Stimulated activated CD4-positive, alpha-beta T cell treated with anti-CD3 and anti-CD28 coated beads, Interleukin-2, amount 100 ng/mL, for 24 hours (primary cell): ENCODE results near the gene PIGT.

Source experiments
- DNase-seq, 2 donors: peaks; one replicate each; pipeline ENCODE4 v3.0.0-alpha.2; 2020

Gene PIGT

DNA sequence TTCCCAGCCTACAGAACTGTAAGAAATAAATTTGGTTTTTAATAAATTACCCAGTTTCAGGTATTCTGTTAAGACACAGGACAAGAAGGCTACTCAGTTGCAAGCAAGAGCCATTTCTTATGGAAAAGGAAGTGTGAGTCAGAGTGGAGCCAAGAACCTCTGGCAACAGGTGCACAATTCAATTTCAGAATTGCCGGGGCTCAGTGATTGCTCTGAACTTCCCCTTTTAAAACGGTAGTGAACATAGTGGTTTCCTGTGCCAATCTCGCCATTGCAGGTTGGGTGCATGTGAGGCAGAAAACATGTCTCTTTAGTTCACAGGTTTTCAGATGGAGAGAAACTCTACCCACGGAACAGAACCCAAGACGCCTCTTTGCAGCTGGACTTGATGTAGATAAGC lies 16.4 kb downstream of the PIGT start:
- no peak for DNase-seq

DNA sequence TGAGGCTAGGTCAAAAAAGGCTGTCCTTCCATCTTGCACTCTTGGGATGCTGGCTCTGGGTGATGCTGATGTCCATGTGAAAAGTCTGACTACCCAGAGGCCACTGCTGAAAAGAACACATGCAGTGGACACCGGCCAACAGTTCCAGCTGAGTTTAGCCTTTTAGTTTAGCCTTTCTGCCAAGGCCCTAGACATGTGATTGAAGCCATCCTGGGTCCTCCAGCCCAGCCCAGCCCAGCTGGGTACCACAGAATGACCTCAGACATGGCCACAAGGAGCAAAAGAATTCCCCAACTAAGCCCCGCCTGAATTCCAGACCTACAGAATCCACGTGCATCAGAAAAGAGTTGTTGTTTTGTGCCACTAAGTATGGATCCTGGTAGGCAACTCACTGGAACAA lies 17.4 kb downstream of the PIGT start:
- DNase-seq = no peak

DNA sequence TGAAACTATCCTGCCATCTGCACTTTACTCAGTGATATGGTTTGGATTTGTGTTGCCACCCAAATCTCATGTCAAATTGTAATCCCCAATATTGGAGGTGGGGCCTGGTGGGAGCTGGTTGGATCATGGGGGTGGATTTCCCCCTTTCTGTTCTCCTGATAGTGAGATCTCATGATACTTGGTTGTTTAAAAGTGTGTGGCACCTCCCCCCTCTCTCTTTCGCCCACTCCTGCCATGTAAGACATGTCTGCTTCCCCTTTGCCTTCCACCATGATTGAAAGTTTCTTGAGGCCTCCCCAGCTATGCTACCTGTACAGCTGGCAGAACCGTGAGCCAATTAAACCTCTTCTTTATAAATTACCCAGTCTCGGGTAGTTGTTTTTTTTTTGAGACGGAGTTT lies 18.0 kb downstream of the PIGT start:
- no peak for DNase-seq

DNA sequence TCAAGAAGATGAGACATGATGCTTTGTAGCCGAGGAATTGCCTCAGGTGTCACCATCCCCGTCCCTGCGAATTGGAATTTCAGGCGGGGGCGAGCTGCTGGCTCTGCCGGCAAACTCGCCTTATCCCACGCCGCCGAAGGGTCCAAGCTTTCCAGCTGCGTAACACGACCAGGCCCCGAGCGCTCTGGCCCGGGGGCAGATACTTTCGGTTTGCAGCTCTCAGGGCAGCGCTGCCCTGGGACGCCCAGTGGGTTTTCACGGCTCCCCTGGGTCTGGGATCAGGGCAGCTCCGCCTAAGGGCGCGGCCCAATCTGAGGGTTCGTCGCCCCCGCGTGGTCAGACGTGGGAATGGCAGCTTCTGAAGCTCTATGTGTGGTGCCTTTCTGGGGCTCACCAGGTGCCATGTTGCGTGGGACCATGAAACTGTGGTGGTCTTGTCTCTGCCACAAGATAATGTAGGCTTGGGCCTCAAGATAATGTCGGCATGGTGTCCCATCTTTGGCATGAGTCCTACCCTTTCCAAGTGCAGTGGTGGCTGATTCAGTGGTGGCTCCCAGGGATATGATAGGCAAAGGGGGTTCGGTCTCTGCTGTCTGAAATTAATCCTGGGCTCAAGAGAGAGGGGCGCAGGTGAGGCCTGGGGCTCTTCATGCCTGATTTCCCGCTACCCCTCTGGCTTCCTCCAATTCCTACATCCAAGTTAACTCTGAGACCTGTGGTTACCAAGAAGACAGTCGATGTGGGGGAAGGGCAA lies 21.0 kb downstream of the PIGT start:
- DNase-seq = peak; percentile 89 to 91

DNA sequence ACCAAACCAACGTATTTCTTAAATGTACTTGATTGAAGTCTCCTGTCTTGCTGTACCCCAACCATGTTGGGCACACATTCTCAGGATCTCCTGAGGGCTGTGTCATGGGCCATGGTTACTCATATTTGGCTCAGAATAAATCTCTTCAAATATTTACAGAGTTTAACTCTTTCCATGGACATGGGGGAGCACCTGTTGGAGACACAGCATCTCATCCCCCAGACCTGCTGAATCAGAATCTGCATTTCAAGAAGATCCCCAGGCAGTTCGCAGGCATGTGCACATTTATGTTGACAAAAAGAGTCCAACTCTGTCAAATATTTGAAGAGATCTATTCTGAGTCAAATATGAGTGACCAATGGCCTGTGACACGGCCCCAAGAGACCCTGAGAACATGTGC lies 24.5 kb downstream of the PIGT start:
- no peak for DNase-seq

DNA sequence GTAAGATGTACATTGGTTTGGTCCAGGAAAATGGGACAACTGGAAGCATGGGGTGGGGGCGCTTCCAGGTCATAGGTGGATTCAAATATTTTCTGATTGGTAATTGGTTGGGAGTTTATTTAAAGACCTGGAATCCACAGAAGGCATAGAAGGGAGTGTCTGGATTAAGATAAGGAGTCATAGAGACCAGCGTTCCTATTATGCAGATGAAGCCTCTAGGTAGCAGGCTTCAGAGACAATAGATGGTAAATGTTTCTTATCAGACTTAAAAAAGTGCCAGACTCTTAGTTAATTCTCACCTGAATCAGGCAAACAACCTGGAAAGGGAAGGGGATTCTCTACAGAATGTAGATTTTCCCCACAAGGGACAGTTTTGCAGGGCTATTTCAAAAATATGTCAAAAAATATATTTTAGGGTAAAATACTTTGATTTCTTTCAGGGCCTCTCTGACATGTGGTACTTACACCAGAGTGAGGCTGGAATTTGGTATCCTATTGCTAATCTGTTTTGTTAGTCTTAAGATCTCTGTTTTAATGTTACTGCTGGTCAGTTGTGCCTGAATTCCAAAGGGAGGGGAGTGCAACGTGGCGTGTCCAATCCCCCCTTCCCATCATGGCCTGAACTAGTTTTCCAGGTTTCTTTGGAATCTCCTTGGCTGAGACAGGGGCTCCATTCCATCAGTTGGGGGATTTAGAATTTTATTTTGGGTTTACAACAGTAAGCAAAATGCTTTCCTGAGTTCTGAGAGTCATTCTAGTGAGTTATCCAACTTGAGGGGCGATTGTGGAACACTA lies 25.1 kb downstream of the PIGT start:
- DNase-seq = no peak

DNA sequence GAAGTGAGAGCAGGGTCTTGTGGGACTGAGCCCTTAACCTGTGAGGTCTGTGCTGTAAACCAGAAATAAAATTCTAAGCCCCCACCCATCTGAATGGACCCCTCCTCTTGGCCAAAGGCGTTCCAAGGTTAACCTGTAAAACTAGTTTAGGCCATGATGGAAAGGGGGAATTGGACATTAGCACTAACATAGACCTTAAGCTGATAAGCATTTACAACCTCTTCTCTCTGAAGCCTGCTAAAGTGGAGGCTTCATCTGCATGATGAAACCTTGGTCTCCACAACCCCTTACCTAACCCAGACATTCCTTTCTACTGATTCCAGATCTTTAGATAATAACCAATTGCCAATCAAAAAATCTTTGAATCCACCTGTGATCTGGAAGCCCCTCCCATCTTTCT lies 25.8 kb downstream of the PIGT start:
- no peak for DNase-seq

DNA sequence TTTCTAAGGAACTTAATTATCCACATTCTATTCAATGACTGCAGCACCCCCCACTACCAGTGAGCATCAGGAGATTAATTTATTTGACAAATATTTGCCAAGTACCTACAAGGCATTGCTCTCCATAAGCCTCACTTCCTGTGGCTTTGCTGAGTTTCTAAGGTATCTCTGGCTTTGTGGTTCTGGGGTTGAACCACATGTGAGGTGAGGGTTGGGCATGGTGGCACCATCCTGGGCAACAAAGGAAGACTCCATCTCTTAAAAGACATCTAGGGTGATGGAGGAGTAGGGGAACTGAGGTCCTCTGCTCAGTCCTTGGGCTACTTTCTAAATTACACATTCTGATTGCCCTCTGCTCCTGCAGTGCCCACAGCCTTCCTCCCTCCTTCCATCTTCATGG lies 28.1 kb downstream of the PIGT start:
- no peak for DNase-seq

DNA sequence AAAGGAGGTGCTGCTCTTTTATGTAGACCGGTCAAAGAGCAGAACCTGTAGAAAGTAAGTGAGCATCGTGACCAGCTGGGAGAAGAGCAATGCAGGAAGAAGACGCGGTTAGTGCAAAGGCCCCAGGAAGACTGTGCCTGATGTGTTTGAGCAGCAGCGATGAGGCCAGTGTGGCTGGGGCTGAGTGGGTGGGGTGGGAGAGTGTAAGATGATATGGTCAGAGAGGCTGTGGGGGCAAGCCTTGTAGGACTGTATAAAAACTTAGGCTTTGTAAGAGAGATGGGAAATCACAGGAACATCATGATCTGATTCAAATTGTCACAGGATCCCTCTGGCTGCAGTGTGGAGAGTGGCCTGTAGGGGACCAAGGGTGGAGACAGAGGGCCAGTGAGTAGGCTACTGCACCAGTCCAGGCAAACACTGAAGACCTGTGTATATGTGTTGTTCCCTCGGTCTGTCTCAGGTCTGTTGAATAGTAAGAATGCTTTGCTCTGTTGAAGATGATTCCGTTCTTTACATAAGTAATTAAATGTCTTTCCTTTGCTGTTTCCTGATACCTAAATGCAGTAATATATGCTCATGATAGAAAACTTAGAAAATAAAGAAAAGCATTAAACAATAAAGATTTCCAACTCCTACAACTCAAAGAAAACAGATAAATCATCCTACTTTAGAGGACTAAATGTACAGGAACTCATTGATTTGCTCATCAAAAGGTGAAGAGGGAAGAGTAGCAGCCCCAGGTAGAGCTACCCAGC lies 30.0 kb downstream of the PIGT start:
- DNase-seq = peak; percentile 48 to 55

DNA sequence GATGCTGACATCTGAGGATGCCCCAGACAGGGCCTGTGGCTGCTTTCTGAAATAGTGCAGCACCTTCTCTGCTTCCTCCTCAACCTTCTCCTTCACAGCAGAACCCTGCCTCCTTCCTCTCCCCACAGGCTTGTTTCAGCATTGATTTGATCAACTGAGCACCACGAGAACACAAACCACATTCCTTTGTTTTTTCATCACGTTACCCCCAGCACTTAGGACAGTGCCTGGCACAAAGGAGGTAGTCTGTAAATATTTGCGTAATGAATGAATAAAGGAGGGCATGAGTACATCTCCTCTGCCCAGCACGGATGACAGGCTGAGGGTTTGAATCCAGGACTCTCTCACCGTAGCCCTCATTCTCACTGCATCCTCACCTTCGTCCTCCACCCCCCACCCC lies 32.3 kb downstream of the PIGT start:
- DNase-seq = no peak

DNA sequence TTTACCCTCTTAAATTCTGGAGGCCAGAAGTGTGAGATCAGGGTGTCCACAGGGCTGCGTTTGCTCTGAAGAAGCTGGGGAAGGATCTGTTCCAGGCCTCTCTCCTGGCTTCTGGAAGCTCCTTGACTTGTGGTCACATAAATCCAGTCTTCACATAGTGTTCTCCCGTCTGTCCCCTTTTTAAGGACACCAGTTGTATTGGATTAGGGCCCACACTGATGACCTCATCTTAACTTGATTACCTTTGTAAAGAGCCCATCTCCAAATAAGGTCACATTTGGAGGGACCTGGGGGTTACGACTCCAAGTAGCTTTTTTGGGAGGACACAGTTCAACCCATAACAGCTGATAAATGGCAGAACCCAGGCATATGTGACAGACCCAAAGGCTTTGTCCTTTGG lies 33.6 kb downstream of the PIGT start:
- no peak for DNase-seq

DNA sequence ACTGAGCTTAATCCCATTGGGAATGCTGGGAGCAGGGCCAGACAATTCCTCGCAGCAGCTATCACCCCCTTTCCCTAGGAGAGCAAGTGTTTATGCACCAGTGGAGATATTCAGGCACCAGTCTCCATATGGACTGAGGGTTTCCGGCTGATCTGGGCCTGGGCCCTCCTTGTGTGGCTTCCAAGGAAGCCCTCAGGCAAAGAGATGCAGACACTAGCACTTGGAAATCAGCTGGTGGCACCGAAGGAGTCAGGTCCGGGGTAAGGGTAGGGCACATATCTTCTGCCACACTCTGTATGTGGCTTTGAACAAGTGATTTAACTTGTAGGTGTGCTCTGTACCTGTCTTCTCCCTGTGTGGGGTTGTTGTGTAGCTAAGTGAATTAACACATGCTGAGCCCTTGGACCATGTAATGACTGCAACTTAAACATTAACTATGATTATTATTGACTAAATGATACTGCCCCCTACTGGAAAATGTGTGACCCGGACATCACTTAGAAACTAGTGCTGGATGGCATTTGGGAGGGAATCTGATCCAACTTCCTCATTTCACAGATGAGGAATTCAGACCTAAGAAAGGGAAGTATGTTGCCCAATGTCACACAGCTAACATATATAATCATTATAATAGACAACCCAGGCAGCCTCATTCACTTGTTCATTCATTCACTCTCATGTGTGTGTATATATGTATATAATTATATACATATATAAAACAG lies 34.3 kb downstream of the PIGT start:
- DNase-seq = no peak

DNA sequence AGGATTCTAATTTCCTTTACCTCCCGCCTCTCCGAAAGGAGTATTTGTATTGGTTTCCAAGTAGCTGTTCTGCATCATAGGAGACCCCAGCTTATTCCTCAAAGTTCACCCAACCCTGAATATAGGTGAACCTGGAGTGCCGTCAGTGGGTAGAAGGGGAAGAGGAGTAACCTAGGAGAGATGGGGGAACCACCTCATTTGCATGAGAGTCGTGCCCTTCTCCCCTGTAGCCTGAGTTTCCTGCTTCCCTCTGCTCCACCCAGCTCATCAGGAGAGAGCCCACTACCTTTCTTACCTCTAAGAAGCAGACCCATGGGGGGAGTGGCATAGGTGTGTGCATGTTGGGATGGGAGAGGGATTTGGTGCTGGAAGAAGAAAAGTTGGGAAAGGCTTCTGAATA lies 36.3 kb downstream of the PIGT start:
- DNase-seq = no peak

DNA sequence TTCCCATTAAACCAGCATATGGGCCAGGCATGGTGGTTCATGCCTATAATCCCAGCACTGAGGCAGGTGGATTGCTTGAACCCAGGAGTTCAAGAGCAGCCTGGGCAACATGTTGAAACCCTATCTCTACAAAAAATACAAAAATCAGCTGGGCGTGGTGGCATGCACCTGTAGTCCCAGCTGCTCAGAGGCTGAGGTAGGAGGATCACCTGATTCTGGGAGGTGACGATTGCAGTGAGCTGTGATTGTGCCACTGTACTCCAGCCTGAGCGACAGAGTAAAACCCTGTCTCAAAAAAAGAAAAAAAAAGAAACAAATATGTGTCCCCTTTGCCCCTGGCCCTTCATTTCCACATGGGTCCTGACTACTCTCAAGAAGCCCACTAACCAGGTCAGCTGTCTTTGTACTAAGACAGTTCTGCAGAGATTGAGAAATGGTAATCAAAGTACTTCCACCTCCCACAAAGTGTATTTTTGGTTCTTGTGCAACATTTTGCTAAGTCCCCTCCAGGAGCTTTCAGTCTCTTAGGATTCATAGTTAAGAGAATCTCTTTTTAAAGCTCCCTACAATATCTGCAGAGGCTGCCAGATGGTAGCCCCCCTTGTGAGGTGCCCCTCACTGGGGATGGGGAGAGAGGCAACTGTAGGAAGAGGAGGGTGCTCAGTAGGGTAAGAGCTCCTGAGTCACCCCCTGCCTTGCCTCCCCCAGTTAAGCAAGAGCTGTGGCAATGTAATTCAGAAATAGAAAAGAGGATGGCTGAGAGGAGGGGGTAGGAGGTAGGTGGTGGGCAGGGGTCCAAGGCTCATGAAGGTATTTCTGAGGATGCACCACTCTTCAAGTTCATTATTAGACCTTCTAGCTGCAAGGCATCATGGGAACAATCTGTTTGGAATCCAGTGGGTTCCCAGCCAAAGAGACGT lies 37.1 kb downstream of the PIGT start:
- no peak for DNase-seq

DNA sequence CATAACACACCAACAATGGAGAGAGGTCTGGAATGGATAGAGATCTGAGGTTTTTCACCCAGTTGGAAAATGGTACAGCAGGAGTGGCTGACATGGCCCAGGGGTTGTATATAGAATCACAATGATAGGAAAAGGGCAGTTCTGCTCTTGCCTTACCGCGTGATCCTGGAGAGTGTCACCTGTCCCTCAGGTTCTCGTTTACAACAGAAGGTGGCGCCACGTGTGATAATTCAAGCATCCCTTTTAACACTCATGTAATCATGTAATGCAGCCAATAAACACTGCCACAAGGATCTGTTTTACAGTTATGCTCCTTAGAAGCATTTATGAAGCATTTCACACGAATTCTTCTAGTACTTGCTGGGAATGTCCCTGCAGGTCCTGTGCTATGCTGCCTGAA lies 40.7 kb downstream of the PIGT start:
- DNase-seq = peak; percentile 24 to 47

DNA sequence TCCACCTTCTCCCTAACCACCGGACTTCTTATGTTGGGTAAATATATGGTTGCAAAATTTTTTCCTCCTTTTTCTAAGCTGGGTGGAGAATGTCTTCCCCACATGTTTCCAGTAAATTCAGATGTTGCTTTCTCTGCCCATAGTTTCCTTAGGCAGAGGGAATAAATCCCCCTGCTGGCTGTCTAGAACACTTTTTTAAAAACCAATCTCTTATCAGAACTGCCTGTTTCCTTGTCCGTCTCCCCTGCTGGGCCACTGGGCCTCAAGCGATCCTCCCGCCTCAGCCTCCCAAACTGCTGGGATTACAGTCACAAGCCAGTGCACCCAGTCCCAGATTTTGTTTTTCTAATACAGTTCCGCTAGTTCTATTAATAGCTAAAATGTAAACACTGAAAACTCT lies 43.7 kb downstream of the PIGT start:
- DNase-seq = no peak

DNA sequence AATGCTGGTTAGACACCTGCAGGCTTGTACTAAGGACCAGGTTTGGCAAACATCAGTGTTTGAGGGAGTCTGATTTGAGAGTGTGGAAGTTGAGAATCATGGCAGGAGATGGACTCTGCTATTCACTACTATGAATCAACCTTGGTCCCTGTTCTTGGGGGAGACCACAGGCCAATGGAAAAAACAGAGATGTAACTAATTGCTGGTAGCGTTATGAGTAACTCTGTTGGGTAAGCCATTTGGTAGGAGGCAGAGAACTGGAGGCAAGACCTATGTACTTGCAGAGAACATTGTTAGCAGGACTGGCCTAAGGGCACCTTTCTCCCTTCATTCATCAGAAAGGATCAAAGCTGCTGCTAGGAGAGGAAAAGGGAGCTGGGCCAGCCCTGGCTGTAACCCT lies 45.3 kb downstream of the PIGT start:
- DNase-seq = peak in 1 of 2 donors; percentile 8

DNA sequence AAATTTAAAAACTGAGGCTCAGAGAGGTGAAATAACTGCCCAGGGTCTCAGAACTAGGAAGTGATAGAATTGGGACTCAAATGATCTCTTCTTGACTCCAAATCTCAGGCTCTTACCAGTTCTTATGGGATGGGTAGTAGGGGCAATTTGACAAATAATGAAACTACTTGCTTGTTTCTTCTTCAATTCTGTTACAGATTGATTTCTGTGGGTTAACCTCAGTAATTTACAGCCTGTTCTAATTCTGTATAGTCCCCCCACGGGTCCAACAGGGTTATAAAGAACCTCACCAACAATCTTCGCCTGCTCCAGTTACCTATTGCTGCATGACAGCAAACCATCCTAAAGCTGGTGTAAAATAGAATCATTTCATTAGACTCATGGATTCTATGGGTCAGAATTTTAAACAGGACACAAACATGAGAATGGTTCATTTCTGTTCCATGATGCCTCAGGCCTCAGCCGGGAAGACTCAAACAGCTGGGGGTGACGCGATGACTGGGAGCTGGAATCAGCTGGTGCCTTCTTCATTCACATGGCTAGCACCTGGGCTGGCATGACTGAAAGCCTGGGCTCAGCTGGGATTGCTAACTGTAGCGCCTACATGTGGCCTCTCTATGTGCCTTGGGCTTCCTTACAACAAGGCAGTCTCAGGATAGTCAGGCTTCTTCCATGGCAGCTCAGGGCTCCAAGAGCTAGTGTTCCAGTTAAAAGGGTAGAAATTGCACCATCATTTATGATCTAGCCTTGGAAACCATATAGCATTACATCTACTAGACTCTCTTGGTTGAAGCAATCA lies 47.0 kb downstream of the PIGT start:
- no peak for DNase-seq

DNA sequence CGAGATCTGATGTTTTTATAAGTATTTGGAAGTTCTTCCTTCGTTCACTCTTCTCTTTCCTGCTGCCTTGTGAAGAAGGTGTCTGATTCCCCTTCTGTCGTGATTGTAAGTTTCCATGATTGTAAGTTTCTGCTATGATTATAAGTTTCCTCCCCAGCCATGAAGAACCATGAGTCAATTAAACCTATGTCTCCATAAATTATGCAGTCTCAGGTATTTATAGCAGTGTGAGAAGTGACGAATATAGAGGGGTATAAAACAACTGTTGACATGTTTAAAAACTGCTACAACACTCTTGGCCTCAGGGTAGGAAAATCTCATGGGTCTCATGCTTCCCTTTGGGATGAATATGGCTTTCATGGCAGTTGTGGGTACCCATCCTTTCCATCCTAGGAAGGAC lies 47.8 kb downstream of the PIGT start:
- no peak for DNase-seq

DNA sequence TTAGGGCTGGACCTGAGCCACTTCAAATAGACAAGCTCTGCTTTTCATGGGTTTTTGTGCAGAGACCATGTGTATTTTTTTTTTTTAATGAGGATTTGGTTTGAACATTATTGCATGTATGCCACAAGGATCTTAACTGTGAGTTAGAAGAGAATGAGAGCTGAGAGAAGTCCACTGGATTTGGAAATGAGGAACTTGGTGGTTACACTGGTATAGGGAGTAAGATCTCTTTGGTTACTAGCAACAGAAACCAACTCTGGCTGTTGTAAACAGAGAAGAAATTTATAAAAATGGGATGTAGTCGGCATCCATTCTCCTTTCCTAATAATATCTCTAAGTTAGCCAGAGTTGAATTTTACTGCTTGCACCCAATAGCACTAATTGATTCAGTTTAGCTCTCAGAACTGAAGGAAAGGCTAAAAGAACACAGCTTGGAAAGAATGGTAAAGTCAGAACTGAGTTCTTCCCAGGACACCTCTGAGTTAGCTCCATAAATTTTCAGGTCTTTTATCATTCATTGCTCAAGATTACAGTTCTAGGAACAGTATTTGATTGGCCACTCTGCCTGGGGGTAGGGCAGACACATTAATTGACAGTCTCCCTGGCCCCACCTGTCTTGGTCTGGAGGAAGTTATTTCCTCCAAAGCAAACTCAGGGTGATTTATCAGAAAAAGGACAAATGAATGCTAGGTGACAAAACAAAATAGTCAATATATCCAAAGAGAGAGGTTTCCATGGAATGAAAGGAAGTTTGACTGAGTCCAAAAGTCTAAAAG lies 49.7 kb downstream of the PIGT start:
- no peak for DNase-seq
